Ishikawa (cell line): ENCODE results near the gene ACTR8.

ENCODE experiments used
- CEBPB ChIP-seq: IDR thresholded peaks from 2 replicates; pipeline ENCODE4 v1.6.1; 2012
- CREB1 ChIP-seq: IDR thresholded peaks from 2 replicates; pipeline ENCODE4 v1.6.1; 2012; ENCODE audit warnings: low read depth
- EGR1 ChIP-seq: IDR thresholded peaks from 2 replicates; pipeline ENCODE4 v1.6.1; 2012
- EP300 ChIP-seq: IDR thresholded peaks from 2 replicates; pipeline ENCODE4 v1.6.1; 2012; ENCODE audit warnings: borderline replicate concordance
- FOXM1 ChIP-seq: IDR thresholded peaks from 2 replicates; pipeline ENCODE4 v1.6.1; 2012; ENCODE audit warnings: low read depth, borderline replicate concordance
- MAX ChIP-seq: IDR thresholded peaks from 2 replicates; pipeline ENCODE4 v1.6.1; 2012
- NFIC ChIP-seq: IDR thresholded peaks from 2 replicates; pipeline ENCODE4 v1.6.1; 2012
- RAD21 ChIP-seq: IDR thresholded peaks from 2 replicates; pipeline ENCODE4 v1.6.1; 2012; ENCODE audit warnings: low read depth
- TAF1 ChIP-seq: IDR thresholded peaks from 2 replicates; pipeline ENCODE4 v1.6.1; 2012; ENCODE audit warnings: low read depth, mild to moderate bottlenecking
- TCF12 ChIP-seq: IDR thresholded peaks from 2 replicates; pipeline ENCODE4 v1.6.1; 2012; ENCODE audit warnings: low read depth
- TEAD4 ChIP-seq: IDR thresholded peaks from 2 replicates; pipeline ENCODE4 v1.6.1; 2012
- YY1 ChIP-seq: IDR thresholded peaks from 2 replicates; pipeline ENCODE4 v1.6.1; 2012; ENCODE audit warnings: low read depth
- ZBTB7A ChIP-seq: IDR thresholded peaks from 2 replicates; pipeline ENCODE4 v1.6.1; 2012; ENCODE audit warnings: low read depth
- TF ChIP-seq, protein P1 (sequence below): IDR thresholded peaks from 2 replicates; pipeline ENCODE4 v1.6.1; 2012
- TF ChIP-seq, protein P2 (sequence below): IDR thresholded peaks from 2 replicates; pipeline ENCODE4 v1.6.1; 2012; ENCODE audit warnings: low read depth, mild to moderate bottlenecking

ACTR8 gene

GRCh38 chr3:53843195-53844177, 38.5 kb downstream of the ACTR8 start:
- TF ChIP-seq, protein P1, sequence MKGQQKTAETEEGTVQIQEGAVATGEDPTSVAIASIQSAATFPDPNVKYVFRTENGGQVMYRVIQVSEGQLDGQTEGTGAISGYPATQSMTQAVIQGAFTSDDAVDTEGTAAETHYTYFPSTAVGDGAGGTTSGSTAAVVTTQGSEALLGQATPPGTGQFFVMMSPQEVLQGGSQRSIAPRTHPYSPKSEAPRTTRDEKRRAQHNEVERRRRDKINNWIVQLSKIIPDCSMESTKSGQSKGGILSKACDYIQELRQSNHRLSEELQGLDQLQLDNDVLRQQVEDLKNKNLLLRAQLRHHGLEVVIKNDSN, result no peak
- TF ChIP-seq RAD21 (no peak), NFIC (no peak), EGR1 (no peak), ZBTB7A (no peak), CREB1 (no peak), FOXM1 (no peak), YY1 (no peak), TCF12 (no peak), TAF1 (no peak)

GRCh38 chr3:53842436-53843194, 39.3 kb downstream of the ACTR8 start:
- TF ChIP-seq EGR1 (peak; percentile 63; the same call in 1 of the 2 replicates), YY1 (no peak), MAX (peak; percentile 31; the same call in 1 of the 2 replicates), CEBPB (no peak), NFIC (peak; percentile 40; the same call in 1 of the 2 replicates), ZBTB7A (no peak), FOXM1 (no peak), RAD21 (no peak), CREB1 (no peak), TCF12 (no peak)

GRCh38 chr3:53841296-53841695, 40.7 kb downstream of the ACTR8 start:
- TF ChIP-seq ZBTB7A, result no peak

DNA sequence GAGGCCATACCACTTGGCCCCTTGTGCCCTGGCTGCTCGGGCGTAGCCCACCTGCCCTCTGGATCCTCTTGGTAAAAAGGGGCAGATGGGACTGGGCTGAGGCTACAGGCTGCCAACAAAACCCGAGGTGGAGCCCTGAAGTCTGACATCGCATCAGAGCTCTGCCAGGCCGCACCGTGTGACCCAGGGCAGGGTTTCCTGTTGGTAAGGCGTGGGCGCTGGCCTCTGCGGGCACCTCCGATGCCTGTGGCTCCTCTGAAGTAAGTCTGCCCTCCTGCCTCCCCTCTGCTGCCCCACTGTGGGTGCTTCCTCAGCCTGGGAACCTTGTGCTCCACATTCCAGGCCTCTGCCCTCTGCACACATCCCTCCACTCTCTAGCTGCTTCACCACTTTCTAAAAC, 44.6 kb downstream of the ACTR8 start:
- TF ChIP-seq RAD21 (no peak), CEBPB (no peak), NFIC (no peak), FOXM1 (no peak), EP300 (no peak), TAF1 (no peak), YY1 (no peak), MAX (no peak), TCF12 (no peak), TEAD4 (no peak), ZBTB7A (no peak), CREB1 (no peak), EGR1 (no peak)
- TF ChIP-seq, protein P2, sequence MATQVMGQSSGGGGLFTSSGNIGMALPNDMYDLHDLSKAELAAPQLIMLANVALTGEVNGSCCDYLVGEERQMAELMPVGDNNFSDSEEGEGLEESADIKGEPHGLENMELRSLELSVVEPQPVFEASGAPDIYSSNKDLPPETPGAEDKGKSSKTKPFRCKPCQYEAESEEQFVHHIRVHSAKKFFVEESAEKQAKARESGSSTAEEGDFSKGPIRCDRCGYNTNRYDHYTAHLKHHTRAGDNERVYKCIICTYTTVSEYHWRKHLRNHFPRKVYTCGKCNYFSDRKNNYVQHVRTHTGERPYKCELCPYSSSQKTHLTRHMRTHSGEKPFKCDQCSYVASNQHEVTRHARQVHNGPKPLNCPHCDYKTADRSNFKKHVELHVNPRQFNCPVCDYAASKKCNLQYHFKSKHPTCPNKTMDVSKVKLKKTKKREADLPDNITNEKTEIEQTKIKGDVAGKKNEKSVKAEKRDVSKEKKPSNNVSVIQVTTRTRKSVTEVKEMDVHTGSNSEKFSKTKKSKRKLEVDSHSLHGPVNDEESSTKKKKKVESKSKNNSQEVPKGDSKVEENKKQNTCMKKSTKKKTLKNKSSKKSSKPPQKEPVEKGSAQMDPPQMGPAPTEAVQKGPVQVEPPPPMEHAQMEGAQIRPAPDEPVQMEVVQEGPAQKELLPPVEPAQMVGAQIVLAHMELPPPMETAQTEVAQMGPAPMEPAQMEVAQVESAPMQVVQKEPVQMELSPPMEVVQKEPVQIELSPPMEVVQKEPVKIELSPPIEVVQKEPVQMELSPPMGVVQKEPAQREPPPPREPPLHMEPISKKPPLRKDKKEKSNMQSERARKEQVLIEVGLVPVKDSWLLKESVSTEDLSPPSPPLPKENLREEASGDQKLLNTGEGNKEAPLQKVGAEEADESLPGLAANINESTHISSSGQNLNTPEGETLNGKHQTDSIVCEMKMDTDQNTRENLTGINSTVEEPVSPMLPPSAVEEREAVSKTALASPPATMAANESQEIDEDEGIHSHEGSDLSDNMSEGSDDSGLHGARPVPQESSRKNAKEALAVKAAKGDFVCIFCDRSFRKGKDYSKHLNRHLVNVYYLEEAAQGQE, result no peak
- TF ChIP-seq, protein P1, result no peak

DNA sequence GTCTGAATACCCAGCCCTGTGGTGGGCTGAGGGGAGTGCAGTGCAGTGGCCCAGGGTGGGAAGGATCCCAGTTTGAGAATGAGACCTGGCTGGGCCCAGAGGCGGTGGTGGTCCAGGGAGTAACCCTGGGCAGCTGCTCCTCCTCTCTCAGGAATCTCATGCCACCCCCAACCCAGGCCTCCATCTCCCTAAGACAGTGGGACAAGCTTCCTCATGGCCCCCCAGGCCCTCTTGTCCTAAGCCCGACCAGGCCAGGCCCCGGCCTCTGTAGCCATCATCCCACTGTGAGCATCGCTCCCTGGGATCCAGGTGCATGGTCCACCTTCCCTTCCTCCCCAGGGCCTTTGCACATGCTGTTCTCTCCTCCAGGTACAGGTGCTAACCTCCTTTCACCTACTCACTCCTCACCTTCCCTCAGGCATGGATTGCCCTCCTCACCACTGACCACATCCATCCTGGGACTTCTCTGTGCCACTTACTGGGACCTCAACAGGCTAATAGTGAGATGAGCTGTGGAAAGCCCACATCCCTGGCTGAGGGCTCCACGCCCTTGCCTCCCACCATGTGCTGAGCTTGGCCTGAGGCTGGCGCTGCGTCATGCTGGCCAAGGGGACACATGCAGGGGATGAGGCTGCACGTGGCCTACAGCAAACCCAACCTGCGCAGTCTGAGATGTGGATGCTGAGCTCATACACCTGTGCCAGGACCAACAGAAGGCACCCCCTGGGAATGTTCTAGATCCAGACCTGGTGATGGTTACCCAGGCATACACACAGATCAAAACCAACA, 45.7 kb downstream of the ACTR8 start:
- TF ChIP-seq EGR1 (no peak), CEBPB (no peak), RAD21 (no peak), YY1 (no peak), ZBTB7A (no peak), CREB1 (no peak)
- TF ChIP-seq, protein P1, result no peak
- TF ChIP-seq, protein P2, result no peak
